Stimulated activated CD8-positive, alpha-beta memory T cell treated with anti-CD3 and anti-CD28 coated beads, Interleukin-7, amount 100 ng/mL, for 1 hour (primary cell): Measurements from ENCODE around the gene KIAA1671.

Experiments
- DNase-seq, 2 donors: peaks; one replicate each; pipeline ENCODE4 v3.0.0-alpha.2; 2020; ENCODE audit warnings: low read depth in 2 of 2

KIAA1671 gene

GRCh38 chr22:25114369-25115362 lies 162.2 kb downstream of the KIAA1671 start:
- no peak for DNase-seq

- no peak for DNase-seq
Measured at GRCh38 chr22:25119609-25120008, 167.1 kb downstream of the KIAA1671 start.

GRCh38 chr22:25120093-25120561 lies 167.6 kb downstream of the KIAA1671 start:
- no peak for DNase-seq

GRCh38 chr22:25120761-25121212 lies 168.3 kb downstream of the KIAA1671 start:
- DNase-seq: no peak

- no peak for DNase-seq
Measured at GRCh38 chr22:25122136-25122764, 169.7 kb downstream of the KIAA1671 start.

- DNase-seq: no peak
Measured at GRCh38 chr22:25123677-25124076, 171.2 kb downstream of the KIAA1671 start.

- DNase-seq: no peak
Measured at GRCh38 chr22:25125693-25126357, 173.3 kb downstream of the KIAA1671 start.

- DNase-seq: no peak
Measured at GRCh38 chr22:25126510-25126909, 174.0 kb downstream of the KIAA1671 start.

GRCh38 chr22:25127318-25127717 lies 174.8 kb downstream of the KIAA1671 start:
- DNase-seq: no peak

- DNase-seq: no peak
Measured at GRCh38 chr22:25130462-25130861, 177.9 kb downstream of the KIAA1671 start.

- DNase-seq: no peak
Measured at GRCh38 chr22:25131198-25131887, 178.8 kb downstream of the KIAA1671 start.

- DNase-seq: no peak
Measured at GRCh38 chr22:25134028-25134427, 181.5 kb downstream of the KIAA1671 start.

- no peak for DNase-seq
Measured at GRCh38 chr22:25134451-25134850, 181.9 kb downstream of the KIAA1671 start.

- no peak for DNase-seq
Measured at GRCh38 chr22:25136953-25137576, 184.5 kb downstream of the KIAA1671 start.

GRCh38 chr22:25137577-25138525 lies 185.3 kb downstream of the KIAA1671 start:
- DNase-seq: no peak

GRCh38 chr22:25139062-25139461 lies 186.5 kb downstream of the KIAA1671 start:
- no peak for DNase-seq

GRCh38 chr22:25142102-25142501 lies 189.6 kb downstream of the KIAA1671 start:
- no peak for DNase-seq

GRCh38 chr22:25143156-25144076 lies 190.9 kb downstream of the KIAA1671 start:
- DNase-seq: no peak

GRCh38 chr22:25144522-25144921 lies 192.0 kb downstream of the KIAA1671 start:
- no peak for DNase-seq
